Measurements from ENCODE around the gene UAP1L1.

DNA sequence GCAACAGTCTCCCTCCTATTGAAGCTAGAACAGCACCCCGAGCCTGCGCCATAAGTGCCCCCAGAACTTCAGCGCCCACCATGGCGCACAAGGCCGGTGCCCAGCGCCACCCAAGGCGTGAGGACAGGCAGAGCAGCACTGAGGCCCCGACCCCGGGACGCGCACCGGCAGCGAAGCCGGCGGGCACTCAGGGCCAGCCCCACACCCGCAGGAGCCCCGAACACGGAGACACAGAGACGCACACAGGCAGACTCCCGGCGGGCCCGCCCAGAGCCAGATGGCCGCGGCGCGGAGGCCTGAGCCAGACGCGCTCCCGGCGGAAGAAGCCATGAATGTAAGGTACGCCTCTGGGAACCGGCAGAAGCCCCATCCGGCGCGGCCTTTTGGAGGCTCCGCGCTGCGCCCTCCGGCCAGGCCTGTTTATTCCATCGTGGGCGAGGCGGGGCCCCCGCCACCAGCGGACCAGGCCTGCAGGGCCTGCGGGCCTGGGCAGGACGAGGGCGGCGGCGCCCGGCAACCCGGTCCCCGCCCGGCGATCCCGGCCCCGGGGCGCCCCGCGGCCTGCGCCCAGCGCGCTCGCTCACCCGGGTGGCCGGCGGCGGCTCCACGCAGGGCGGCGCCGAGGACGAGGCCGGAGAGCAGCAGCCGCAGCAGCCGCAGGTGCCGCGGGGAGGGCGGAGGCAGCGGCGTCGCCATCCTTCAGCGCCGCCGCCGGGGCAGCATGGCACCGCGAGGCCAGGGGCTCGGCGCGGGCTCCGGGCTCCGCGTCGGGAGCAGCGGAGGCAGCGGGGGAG lies 31.8 kb upstream of the UAP1L1 start:
- TF ChIP-seq, protein P1, sequence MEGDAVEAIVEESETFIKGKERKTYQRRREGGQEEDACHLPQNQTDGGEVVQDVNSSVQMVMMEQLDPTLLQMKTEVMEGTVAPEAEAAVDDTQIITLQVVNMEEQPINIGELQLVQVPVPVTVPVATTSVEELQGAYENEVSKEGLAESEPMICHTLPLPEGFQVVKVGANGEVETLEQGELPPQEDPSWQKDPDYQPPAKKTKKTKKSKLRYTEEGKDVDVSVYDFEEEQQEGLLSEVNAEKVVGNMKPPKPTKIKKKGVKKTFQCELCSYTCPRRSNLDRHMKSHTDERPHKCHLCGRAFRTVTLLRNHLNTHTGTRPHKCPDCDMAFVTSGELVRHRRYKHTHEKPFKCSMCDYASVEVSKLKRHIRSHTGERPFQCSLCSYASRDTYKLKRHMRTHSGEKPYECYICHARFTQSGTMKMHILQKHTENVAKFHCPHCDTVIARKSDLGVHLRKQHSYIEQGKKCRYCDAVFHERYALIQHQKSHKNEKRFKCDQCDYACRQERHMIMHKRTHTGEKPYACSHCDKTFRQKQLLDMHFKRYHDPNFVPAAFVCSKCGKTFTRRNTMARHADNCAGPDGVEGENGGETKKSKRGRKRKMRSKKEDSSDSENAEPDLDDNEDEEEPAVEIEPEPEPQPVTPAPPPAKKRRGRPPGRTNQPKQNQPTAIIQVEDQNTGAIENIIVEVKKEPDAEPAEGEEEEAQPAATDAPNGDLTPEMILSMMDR (IDR thresholded peaks at IDR 0.05; ENCODE audit: insufficient read depth, low read length, poor library complexity, severe bottlenecking) = no peak
- 0 out of 2 replicates have a peak, but pooled peaks have one; percentile 82 for TF ChIP-seq EZH2phosphoT487 (conservative IDR thresholded peaks at IDR 0.05; ENCODE audit: low read length)

Data from SU-DHL-6 (cell line).